DMS79 treated with DMSO at 0.1 percent for 48 hours (cell line): ENCODE results near the gene SPG11.
"Not testable (repeated sequence)": the region's sequence is repeated elsewhere in the genome, so short reads cannot be mapped to it uniquely, and the experiment has no call there.

Source experiments
- DNase-seq: peaks from one replicate; lab custom pipeline; 2025; lab: John Stamatoyannopoulos, UW

The SPG11 gene

DNA sequence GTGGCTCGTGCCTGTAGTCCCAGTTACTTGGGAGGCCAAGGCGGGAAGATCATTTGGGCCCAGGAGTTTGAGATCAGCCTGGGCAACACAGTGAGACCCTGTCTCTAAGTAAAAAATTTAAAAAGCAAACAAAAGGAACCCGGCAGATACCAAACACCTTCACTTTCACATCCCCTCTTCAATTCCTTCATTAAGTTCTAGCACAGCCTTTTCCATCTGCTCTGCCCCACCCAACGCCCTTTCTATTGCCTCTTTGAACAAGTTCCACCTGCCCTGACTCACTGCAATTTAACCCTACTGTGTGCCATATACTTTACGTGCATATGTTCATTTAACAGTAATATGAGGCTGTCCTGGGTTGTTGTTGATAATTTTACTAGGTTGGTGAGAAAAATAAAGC, 12.4 kb upstream of the SPG11 start:
- no peak for DNase-seq

DNA sequence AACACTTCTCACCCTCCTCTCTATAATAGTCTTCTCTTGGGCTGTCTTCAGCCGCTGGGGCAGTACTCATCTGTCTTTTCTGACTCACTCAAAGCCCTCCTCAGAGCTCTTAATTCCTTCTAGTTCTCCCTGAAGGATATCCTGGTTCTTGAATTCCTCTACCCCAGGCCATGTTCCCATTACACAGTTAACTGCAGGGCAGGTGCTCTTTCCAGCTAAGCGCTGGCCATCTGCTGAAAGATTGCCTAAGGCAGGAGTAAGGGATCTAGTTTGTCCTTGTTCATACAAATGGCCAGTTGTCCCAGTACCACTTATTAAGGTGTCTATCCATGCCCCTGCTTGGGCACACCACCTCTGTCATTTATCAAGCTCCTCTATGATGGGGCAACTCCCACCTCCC, 10.2 kb upstream of the SPG11 start:
- no peak for DNase-seq

DNA sequence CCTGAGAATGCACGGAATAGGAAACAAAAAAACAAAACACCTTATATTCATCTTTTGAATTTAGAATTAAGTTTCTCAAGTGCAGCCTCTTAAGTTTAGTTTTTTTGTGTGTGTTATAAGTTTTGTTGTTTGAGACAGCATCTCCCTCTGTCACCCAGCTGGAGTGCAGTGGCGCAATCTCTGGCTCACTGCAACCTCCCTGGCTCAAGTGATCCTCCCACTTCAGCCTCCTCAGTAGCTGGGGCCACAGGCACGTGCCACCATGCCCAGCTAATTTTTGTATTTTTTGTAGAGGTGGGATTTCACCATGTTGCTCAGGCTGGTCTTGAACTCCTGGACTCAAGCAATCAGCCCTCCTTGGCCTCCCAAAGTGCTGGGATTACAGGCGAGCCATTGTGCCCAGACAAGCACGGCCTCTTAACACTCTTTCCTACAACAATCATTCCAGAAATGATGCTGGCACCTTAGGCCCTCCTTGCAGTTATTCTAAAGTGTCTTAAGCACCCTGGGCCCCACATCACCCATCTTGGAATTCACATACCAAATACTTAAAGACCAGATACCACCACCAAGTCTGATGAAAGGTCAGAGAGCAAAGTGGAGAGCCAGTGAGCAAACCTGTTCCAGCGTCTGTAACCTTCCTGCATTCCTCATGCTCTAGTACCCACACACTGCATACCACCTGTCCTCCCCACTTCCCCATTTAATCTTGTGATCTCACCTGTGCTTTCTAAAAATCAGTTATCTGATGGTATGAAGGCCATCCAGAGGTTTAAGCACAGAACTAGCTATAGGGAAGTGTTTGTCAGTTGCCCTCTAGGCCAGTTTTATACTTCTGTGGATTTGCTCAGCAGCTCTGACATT, 6.9 kb upstream of the SPG11 start:
- no peak for DNase-seq

DNA sequence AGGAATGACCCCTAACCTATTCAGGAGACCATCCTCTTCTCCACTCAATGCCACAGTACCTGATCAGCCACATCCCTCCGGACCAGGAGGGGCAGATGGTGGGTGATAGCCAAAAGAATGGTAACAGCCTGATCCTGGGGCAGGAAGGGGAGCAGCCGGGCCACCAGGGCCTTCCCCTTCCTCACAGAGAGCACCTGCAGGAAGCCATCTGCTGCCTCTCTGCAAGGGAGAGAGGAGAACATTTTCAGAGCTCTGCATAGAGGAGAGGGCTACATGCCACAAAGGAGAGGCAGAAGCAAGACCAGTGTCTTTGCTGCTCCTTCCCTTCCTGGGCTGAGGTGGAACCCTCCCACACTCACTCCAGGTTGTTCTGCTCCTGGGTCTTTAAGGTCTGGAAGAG, 5.5 kb upstream of the SPG11 start:
- DNase-seq = no peak

DNA sequence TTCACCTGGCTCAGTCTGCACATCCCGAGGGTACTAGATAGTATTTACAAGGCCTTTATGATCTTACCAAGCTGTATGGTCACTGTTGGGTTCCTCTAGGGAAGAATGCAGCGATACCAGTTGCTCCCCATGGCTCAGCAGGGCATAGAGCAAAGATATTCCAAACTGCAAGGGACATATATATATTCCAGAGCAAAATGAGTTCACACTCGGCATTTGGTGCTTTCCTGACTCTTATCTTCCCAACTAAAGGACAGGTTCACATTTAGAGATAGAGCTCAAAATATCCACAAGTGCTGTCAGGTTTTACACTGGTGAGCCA, 3.5 kb upstream of the SPG11 start:
- DNase-seq = no peak

DNA sequence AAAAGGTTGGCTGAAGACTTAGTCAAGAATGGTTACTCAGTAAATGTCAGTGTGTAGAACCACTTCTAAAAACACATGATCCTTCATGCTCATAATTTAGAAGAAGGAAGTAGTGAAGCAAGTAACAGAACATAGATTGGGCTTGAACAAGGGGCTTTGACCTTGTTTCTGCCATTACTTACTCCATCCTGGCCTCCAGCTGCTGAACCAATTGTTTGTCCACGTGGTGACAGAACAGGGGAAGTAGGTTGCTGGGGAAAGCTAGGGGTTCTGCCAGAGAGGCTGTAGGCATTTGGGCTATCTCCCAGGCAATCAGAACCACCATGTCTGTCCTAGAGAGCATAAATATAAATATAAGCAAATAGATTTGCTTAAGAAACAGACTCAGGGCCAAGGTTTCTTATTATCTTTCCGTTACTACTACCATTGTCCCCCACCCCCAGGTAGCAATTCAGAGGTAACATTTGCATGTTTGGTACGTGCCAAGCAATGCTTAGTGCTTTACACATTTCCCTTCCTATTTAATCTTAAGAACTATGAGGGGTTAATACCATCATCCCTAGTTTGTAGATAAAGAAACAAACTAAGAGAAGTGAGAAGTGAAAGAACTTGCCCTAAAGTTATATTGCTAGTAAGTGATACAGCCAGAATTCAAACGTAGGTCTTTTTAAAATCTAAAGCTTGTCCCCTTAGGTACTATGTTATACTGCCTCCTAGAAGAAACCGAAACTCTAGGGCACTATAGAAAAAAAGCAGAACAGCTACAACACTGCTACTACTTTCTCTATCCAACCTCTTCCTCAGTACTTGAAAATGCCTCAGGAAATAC, 3.0 kb upstream of the SPG11 start:
- DNase-seq = no peak

DNA sequence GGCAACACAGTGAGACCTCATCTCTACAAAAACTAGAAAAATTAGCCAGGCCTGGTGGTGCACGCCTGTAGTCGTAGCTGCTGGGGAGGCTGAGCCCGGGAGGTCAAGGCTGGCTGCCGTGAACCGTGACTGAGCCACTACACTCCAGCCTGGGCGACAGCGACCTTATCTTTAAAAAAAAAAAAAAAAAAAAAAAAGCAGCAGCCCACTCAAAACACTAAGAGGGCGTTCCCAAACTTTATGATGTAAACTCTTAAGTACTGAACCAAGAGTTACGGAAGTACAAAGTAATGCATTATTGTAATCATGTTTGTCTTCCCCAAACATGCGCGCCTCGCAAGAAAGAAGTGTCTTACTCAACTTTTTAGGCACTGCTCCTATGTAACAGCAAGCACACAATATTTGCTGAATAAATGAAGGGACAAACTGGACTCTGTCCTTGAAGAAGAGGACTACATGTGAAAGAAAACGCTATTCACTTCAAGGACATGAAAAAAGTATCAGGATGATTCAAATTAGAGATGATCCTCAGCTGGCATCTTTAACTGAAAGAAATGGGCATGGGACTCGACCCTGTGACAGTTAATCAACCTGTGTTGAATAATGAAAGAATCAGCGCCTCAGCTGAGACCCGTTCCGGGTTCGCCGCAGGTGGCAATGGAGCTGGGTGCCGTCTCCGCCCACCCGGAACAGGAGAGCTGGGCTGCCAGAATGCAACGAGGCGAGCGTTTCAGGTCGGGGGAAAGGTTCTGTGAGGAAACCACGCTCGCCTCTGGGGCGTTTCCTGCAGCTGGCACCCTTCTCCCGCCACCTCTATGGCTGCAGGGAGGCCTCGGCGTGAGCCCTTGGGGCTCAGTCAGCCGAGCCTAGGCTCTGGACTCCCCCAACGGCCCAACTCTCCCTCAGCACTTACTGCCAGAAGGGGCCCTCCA, 718 bp downstream of the SPG11 start:
- DNase-seq = no peak

DNA sequence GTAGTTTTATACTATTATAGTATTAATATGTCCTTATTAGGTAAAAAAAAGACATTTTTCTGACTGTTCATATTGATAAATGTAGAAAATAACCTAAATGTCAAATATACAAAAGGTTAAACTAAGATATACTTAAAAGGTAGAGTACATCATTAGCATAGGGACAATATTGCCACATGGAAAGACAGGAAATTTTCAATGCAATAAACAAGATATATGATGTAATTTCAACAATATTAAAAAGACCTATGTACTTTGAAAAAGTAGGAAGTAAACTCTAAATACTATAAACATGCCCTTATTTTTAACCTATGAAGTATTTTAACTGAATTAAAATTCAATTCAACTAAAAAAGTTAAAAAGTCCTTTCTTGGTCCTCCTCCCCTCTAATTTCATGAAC, 1.9 kb downstream of the SPG11 start:
- no peak for DNase-seq

DNA sequence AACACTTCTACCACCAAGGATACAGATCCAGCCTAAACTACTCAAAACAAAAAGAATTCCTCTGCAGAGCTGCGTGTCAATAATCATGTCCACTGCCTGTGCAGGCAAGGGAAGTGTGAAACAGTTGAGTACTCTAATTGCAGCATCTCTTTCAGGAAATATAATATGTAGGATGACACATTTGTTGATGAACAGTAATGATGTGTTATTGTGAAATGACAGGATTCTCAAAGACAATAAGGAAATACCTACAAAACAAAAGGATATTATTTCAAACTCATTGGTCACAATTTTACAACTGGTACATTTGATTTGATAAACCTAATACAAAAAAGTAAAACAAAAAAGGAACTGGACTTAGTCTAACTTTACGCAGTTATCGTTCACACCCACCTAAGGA, 4.4 kb downstream of the SPG11 start:
- no peak for DNase-seq

DNA sequence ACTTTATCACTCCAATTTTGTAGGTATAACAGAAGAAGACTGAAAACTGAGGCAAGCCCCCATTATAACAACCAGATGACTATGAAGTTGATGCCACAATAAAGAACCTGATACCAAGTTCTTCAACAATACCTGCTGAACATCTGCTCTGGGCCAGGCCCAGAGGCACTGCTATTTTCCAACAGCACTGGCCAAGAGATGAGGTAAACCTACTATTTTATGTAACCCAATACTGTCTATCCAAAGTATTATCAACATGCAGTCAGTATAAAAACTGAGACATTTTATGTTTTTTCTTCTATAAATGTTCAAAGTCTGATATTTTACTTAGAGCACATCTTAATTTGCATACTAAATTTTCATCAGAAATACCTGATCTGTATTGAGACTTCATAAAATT, 6.1 kb downstream of the SPG11 start:
- DNase-seq = no peak

DNA sequence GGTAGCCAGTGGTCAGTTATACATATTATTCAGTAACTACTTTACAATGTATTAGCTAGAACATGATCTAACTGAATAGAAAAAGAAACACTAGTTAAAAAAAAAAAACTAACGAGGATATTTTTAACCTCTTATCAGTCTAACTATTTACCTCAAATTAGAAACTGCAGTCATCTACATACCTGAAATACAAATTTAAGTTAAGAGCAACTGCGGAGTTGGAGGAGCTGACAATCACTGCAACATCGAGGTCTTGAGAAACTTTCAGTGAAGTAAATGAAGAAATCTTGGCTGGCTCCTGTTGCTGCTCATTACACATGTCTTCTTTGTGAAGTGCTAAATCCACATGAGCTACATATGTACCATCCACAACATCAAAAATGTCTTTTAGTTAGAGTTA, 6.5 kb downstream of the SPG11 start:
- DNase-seq = no peak

DNA sequence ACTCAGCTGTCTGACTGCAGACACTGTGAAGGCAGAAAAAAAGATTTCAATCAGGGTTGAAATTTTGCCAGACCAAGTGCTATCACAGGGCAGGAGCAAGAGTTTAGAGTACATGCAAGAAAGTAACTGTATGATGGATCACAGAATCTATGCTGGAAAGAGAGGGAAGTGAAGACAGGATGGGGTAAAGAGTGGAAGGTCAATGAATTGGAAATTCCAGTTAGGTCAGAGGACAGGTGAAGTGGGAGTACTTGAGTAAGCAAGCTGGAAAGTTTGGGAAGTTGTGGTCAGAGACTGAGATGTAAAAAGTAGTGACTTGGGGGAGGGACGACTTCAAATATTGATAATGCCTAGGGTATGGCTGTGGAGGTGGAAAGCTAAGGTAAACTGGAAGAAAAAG, 7.2 kb downstream of the SPG11 start:
- no peak for DNase-seq

DNA sequence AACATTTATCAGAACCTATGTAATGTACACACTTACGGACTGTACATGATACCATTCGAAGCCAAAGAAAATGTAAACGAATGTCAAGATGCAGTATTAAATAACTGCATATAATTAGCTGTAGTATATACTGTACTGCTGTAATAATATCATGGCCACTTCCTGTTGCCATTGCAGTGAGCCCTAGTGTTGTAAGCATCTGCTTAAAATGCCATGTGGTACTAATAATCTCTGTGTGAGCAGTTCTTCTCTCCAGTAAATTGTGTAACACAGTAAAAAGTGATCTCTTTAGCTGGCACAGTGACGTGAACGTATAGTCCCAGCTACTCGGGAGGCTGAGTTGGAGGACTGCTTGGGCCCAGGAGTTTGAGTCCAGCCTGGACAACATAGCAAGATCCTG, 8.6 kb downstream of the SPG11 start:
- no peak for DNase-seq

DNA sequence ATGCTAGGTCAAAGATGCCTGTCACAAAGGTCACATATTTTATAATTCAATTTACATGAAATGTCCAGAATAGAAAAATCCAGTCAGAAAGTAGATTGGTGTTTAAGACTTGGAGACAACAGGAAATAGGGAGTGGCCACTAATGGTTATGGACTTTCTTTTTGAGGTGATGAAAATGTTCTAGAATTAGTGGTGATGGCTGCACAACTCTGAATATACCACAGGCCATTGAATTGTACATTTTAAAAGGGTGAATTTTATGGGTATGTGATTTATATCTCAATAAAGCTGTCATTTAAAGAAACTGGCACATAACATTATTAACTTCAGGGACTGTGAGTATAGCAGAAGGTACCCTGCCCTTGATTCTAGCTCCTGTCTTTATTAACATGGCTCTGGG, 15.8 kb downstream of the SPG11 start:
- no peak for DNase-seq

DNA sequence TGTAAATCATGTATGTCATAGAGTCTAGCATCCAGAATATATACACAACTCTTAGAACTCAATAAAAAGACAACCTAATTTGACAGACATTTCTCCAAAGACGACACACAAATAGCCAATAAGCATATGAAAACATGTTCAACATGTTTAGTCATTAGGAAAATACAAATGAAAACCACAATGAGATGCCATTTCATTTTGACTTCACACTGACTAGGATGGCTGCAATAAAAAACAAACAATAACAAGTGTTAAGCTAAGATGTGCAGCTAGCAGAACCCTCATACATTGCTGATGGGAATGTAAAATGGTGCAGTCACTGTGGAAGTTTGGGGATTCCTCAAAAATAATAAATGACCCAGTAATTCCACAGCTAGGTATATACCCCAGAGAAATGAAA, 16.4 kb downstream of the SPG11 start:
- no peak for DNase-seq

DNA sequence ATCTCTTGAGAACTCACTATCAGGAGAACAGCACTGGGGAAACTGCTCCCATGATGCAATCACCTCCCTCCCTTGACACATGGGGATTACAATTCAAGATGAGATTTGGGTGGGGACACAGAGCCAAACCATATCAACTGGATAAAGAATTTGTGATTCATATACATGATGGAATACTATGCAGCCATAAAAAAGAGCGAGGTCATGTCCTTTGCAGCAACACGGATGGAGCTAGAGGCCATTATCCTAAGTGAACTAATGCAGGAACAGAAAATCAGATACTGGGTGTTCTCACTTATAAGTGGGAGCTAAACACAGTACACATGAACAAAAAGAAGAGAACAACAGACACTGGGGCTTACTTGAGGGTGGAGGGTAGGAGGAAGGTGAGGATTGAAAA, 17.0 kb downstream of the SPG11 start:
- no peak for DNase-seq

DNA sequence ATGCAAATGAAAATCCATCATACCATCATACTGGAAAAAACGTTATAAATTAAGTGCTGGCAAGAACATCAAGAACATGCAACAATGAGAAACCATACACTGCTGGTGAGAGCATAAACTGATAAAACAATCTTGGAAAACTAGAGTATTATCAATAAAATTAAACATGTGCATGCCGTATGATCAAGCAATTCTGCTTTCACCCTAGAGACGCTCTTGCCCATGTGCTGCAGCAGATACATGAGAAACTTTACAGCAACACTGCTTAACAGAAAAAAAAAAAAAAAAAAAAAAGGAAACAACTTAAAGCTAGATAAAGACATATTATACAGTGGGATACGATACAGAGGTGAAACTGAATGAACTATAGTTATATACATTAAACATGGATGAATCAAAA, 21.8 kb downstream of the SPG11 start:
- no peak for DNase-seq

DNA sequence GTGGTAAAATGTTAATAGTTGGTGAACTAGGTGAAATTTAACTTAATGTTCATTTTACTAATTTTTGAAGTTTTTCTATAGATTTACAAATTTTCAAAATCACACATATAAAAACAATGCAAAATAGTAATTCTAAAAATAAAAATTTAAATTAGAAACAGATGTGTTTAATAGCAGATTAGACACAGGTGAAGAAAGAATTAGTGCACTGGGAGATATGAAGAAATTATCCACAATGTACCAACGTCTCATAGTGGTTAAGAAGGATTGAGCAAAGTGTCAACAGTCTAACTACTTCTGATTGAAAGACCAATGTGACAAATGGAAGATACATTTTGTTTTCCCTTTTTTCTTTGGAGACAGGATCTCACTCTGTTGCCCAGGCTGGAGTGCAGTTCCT, 26.5 kb downstream of the SPG11 start:
- no peak for DNase-seq

DNA sequence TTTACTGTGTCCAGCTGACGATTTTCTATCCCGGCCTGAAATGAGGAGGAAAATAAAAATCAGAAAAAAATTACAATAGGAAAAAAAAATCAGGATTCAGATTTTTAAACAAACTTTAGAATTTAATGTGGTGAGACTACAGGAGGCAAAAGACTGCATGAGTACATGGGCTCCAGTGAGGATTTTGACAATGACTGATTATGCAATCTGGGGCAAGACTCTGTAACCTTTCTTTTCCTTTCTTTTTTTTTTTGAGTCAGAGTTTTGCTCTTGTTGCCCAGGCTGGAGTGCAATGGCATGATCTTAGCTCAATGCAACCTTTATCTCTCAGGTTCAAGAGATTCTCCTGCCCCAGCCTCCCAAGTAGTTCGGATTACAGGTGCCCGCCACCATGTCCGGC, 29.9 kb downstream of the SPG11 start:
- DNase-seq = no peak

DNA sequence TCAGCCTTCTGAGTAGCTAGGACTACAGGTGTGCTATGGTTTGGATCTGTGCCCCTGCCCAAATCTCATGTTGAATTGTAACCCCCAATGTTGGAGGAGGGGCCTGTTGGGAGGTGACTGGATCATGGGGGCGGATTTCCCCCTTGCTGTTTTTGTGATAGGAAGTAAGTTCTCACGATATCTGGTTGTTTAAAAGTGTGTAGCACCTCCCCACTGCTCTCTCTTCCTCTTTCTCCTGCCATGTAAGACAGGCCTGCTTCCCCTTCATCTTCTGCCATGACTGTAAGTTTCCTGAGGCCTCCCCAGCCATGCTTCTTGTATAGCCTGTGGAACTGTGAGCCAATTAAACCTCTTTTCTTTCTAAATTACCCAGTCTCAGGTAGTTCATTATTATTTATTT, 38.2 kb downstream of the SPG11 start:
- not testable (repeated sequence) for DNase-seq

DNA sequence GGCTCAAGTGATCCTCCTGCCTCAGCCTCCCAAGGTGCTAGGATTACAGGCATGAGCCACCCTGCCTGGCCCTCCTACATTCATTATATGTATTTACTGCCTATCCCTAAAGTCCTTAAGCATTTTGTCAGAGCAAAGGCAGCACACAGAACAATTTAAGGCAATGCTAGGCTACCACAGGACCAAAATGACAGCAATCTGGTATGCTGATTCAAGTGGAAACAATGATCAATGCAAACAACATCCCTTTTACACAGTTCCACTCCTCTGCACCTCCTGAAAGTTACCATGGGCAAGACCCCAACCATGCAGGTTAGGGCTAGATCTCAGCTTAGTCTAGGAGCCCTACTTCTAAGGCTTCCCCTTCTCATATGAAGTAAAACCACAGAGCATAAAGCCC, 40.3 kb downstream of the SPG11 start:
- no peak for DNase-seq

DNA sequence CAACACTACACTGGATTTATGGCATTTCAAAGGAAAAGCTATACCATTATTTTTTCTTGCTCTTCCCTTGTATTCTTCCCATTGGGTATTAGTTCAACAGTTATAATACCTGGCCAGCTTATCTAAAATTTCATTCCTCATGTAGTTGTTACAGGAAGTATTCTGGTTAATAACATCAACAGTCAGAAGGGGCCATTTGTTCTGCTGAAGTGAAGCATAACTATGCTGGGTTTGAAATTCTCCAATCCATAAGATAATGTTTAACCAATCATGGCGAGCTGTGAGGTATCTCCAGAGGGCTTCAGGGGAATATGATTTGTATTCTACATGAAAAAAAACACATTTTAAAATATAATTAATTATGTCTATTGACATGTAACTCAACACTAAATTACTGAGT, 43.4 kb downstream of the SPG11 start:
- no peak for DNase-seq

DNA sequence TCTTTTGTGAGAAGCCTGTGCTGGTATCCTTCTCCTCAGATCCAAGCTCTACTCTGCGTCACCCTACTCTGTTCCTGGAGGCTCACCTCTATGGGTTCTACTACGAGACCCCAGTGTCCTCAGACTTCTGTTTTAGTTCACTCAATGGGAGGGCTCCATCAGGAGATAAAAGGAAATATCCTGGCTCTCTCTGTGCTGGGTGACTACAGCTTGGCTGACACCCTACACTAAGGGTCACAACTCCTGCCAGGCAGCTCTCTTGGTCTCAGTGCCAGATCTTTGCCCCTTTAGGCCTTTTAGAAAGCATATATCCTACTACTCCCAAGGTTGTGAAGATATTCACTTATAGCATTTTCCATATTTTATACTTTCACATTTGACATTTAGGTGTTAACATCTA, 46.5 kb downstream of the SPG11 start:
- DNase-seq = no peak
